Suprapubic skin (tissue), 4 donors: Measurements from ENCODE around the gene ZNF804B.

Source experiments
- EP300 ChIP-seq: sonication (generic); formaldehyde crosslinking; IDR thresholded peaks from one replicate; pipeline ENCODE4 v1.6.1; 2017; ENCODE audit warnings: antibody characterized with exemption
- POLR2A ChIP-seq, 2 donors: fragments of 450-650 bp; IDR thresholded peaks; one replicate each; pipeline ENCODE4 v1.6.1; 2017; ENCODE audit warnings: antibody characterized with exemption in 2 of 2, mild to moderate bottlenecking in 2 of 2, moderate library complexity in 2 of 2
- POLR2AphosphoS5 ChIP-seq, 3 donors: sonication (generic); formaldehyde crosslinking; IDR thresholded peaks; one replicate each; pipeline ENCODE4 v1.6.1; 2017; ENCODE audit warnings: antibody characterized with exemption in 3 of 3
- TF ChIP-seq, protein P1 (sequence below), 2 donors: fragments of 200-600 bp in 1 of 2; fragments of 450-650 bp in 1 of 2; sonication (generic) in 1 of 2; IDR thresholded peaks; one replicate each; pipeline ENCODE4 v1.5.1; 2016 to 2019; ENCODE audit warnings: antibody characterized with exemption in 2 of 2, mild to moderate bottlenecking in 1 of 2, moderate library complexity in 1 of 2

DNA sequence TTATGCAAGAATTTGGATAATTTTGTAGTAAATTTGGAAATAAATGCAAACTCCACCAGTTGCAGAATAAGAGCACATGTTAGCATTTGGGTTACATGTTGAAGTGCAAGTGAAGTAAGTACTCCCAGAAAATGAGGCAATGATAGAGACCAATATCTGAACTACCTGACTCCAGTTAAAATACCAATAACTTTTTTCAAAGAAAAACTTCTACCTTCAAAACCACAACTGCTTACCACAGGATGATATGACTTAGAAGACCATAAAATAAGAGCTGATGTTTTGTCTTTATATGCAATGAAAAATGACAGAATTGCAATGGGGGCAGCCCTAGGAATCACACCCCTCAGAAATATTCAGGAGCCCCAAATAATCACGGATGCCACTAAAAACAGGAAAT, 597.6 kb downstream of the ZNF804B start:
- TF ChIP-seq POLR2A (IDR thresholded peaks at IDR 0.05) (no peak), POLR2AphosphoS5 (IDR thresholded peaks at IDR 0.05) (no peak), EP300 (no peak)
- TF ChIP-seq, protein P1, sequence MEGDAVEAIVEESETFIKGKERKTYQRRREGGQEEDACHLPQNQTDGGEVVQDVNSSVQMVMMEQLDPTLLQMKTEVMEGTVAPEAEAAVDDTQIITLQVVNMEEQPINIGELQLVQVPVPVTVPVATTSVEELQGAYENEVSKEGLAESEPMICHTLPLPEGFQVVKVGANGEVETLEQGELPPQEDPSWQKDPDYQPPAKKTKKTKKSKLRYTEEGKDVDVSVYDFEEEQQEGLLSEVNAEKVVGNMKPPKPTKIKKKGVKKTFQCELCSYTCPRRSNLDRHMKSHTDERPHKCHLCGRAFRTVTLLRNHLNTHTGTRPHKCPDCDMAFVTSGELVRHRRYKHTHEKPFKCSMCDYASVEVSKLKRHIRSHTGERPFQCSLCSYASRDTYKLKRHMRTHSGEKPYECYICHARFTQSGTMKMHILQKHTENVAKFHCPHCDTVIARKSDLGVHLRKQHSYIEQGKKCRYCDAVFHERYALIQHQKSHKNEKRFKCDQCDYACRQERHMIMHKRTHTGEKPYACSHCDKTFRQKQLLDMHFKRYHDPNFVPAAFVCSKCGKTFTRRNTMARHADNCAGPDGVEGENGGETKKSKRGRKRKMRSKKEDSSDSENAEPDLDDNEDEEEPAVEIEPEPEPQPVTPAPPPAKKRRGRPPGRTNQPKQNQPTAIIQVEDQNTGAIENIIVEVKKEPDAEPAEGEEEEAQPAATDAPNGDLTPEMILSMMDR (IDR thresholded peaks at IDR 0.05), result no peak
